Measurements from ENCODE around the gene ASCC1. TPM values are rescaled to one million over a fixed set of nuclear protein-coding genes. Genes with fewer than 3 reads are reported as not detected.
"Not testable (repeated sequence)": the region's sequence is repeated elsewhere in the genome, so short reads cannot be mapped to it uniquely, and the experiment has no call there.

Gene ASCC1
- total RNA-seq, 6 experiments from 2014 or later = 21.0 to 29.6 (median 25.3) TPM

GRCh38 chr10:72109636-72110157, 106.4 kb downstream of the ASCC1 start:
- Mint-ChIP-seq H3K4me3 (no peak overlapping the region), H3K4me1 (ENCODE audit: low read depth) (peaks cover 24% of the 10 kb centered on the region), H3K9me3 (no peaks in the 10 kb centered on the region), H3K36me3 (ENCODE audit: low read depth) (no peaks in the 10 kb centered on the region), H3K27ac (no peak overlapping the region), H3K27me3 (ENCODE audit: insufficient read depth) (no peaks in the 10 kb centered on the region)
- no peak for TF ChIP-seq CTCF (IDR thresholded peaks at IDR 0.05)
- DNase-seq = no peak

- no peaks in the 10 kb centered on the region for H3K36me3 Mint-ChIP-seq (ENCODE audit: low read depth)
- H3K4me3 Mint-ChIP-seq = no peak overlapping the region
- no peak for DNase-seq
- peaks cover 24% of the 10 kb centered on the region for H3K4me1 Mint-ChIP-seq (ENCODE audit: low read depth)
- no peaks in the 10 kb centered on the region for H3K9me3 Mint-ChIP-seq
- H3K27ac Mint-ChIP-seq = no peak overlapping the region
- H3K27me3 Mint-ChIP-seq (ENCODE audit: insufficient read depth) = no peaks in the 10 kb centered on the region
- TF ChIP-seq CTCF (IDR thresholded peaks at IDR 0.05) = no peak
Observed at GRCh38 chr10:72108830-72109635, 107.0 kb downstream of the ASCC1 start.

- H3K4me1 Mint-ChIP-seq (ENCODE audit: low read depth) = peaks cover 24% of the 10 kb centered on the region
- H3K27ac Mint-ChIP-seq; DNase-seq; H3K9me3 Mint-ChIP-seq; H3K27me3 Mint-ChIP-seq (ENCODE audit: insufficient read depth); H3K4me3 Mint-ChIP-seq; H3K36me3 Mint-ChIP-seq (ENCODE audit: low read depth): not testable (repeated sequence)
Observed at GRCh38 chr10:72108004-72108370, 108.1 kb downstream of the ASCC1 start.

- TF ChIP-seq CTCF (IDR thresholded peaks at IDR 0.05) = no peak
- Mint-ChIP-seq H3K27me3 (ENCODE audit: insufficient read depth) (no peaks in the 10 kb centered on the region; the same call in 1 of the 2 replicates), H3K4me1 (ENCODE audit: low read depth) (peaks cover 24% of the 10 kb centered on the region), H3K4me3 (no peak overlapping the region), H3K36me3 (ENCODE audit: low read depth) (peaks cover 7% of the 10 kb centered on the region), H3K27ac (no peak overlapping the region), H3K9me3 (no peaks in the 10 kb centered on the region)
- DNase-seq = no peak
Observed at GRCh38 chr10:72107325-72108003, 108.6 kb downstream of the ASCC1 start.

GRCh38 chr10:72106896-72107295, 109.2 kb downstream of the ASCC1 start:
- Mint-ChIP-seq H3K36me3 (ENCODE audit: low read depth) (peaks cover 13% of the 10 kb centered on the region), H3K4me3 (no peak overlapping the region), H3K27me3 (ENCODE audit: insufficient read depth) (no peaks in the 10 kb centered on the region; the same call in 1 of the 2 replicates), H3K9me3 (no peaks in the 10 kb centered on the region), H3K4me1 (ENCODE audit: low read depth) (peaks cover 24% of the 10 kb centered on the region), H3K27ac (no peak overlapping the region)
- TF ChIP-seq CTCF (IDR thresholded peaks at IDR 0.05) = no peak
- no peak for DNase-seq
